HCT116 (cell line): ENCODE measurements around the gene PGAP3.

Experiments
- CEBPB ChIP-seq: IDR thresholded peaks from 2 replicates; pipeline ENCODE4 v1.6.1; 2012; ENCODE audit warnings: low read depth
- EZH2 ChIP-seq: fragments of 200-600 bp; sonication (generic); IDR thresholded peaks from 2 replicates; pipeline ENCODE4 v1.6.1; 2017; ENCODE audit warnings: antibody characterized with exemption, mixed run types
- POLR2A ChIP-seq: IDR thresholded peaks from 2 replicates; pipeline ENCODE4 v1.7.0; 2011; ENCODE audit warnings: borderline replicate concordance; ENCODE audit not compliant: insufficient read depth, insufficient read length; ENCODE audit errors: extremely low read depth
- POLR2AphosphoS5 ChIP-seq: IDR thresholded peaks from 2 replicates; pipeline ENCODE4 v1.6.1; 2011; ENCODE audit warnings: mild to moderate bottlenecking, low read depth, low read length, moderate library complexity
- RAD21 ChIP-seq: IDR thresholded peaks from 2 replicates; pipeline ENCODE4 v1.6.1; 2012; ENCODE audit warnings: low read depth, mild to moderate bottlenecking
- SRF ChIP-seq: IDR thresholded peaks from 2 replicates; pipeline ENCODE4 v1.6.1; 2012; ENCODE audit warnings: low read depth
- TF ChIP-seq, protein P1 (sequence below), 3 experiments: fragments of 200-600 bp in 1 of 3; sonication (generic) in 1 of 3; IDR thresholded peaks in 2 of 3; conservative IDR thresholded peaks in 1 of 3; 2 replicates each; pipeline ENCODE4 v1.5.1; 2012 to 2017; ENCODE audit warnings: low read depth in 2 of 3, low read length in 2 of 3, antibody characterized with exemption in 1 of 3, borderline replicate concordance in 1 of 3, control low read depth in 1 of 3, mild to moderate bottlenecking in 1 of 3, mixed read lengths in 1 of 3, mixed run types in 1 of 3, moderate library complexity in 1 of 3; ENCODE audit not compliant: insufficient read depth in 1 of 3

DNA sequence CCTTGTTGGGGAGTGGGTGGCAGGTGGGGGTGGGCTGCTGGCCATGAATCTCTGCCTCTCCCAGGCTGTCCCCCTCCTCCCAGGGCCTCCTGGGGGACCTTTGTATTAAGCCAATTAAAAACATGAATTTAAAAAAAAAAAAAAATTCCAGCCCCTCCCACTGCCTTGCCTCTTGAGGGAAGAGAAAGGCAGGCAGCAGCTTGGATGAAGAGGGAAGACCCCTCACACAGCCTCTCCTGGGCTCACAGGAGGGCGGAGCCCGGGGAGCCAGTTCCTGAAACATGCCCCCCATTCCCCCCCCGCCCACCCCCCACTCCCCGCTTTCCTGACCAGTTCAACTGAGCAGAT is 24.5 kb downstream of the PGAP3 start:
- TF ChIP-seq EZH2: no peak
- TF ChIP-seq POLR2A: no peak
- no peak for TF ChIP-seq POLR2AphosphoS5
- TF ChIP-seq, protein P1, sequence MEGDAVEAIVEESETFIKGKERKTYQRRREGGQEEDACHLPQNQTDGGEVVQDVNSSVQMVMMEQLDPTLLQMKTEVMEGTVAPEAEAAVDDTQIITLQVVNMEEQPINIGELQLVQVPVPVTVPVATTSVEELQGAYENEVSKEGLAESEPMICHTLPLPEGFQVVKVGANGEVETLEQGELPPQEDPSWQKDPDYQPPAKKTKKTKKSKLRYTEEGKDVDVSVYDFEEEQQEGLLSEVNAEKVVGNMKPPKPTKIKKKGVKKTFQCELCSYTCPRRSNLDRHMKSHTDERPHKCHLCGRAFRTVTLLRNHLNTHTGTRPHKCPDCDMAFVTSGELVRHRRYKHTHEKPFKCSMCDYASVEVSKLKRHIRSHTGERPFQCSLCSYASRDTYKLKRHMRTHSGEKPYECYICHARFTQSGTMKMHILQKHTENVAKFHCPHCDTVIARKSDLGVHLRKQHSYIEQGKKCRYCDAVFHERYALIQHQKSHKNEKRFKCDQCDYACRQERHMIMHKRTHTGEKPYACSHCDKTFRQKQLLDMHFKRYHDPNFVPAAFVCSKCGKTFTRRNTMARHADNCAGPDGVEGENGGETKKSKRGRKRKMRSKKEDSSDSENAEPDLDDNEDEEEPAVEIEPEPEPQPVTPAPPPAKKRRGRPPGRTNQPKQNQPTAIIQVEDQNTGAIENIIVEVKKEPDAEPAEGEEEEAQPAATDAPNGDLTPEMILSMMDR (IDR thresholded peaks at IDR 0.05 in 2 of 3, conservative IDR thresholded peaks at IDR 0.05 in 1 of 3; ENCODE audit: borderline replicate concordance in 1 of 3, insufficient read depth in 1 of 3, low read depth in 2 of 3, low read length in 2 of 3): no peak
- no peak for TF ChIP-seq CEBPB
- TF ChIP-seq SRF: no peak
- TF ChIP-seq RAD21: no peak
